Measurements from ENCODE around the gene RASA3. TPM values are rescaled to one million over a fixed set of nuclear protein-coding genes. Genes with fewer than 3 reads are reported as not detected.

Gene RASA3
- total RNA-seq, 1 experiment from 2014 or later, result 18.6 TPM

DNA sequence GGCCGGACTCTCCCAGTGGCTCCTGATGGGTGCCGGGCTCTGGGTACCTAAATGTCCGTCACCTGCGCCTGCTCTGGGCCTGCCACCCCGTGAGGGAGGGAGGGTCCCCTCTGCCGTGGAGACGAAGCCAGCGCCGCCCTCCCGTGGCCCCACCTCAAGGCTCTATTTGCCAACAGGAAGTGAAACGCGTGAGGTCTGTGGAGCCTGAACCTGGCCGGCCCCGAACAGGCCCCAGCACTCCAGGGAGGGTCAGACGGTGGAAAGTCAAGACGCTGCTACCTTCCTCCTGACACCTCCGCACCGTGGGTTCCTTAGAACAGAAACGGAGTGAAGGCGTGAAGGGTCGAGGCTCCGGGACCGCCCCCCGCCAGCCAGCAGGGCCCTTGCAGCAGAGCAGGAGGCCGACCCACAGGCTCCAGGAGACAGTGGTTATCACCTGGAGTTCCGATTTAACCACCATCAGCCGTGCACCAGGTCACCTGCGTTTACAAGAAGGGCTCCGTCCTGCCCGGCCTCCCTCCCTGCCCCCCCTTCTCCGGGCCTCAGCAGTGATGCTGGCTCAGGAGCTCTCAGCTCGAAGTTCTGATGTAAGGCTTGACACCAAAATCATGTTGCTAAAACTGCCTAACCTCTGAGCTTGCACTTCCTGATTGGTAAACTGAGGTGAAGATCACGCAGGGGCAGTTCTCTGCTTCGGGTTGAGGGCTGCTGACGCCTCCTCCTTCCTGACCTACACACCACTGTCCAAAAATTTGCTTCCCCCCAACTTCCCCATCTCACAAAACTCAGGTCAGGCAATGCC is 107.6 kb downstream of the RASA3 start:
- intact Hi-C loops (cut with micrococcal nuclease), result no loop called here
- RAD21 ChIA-PET (ENCODE audit: low non-redundant PET in 1 of 2, low total read pairs in 2 of 2, uncharacterized antibody in 2 of 2, unreplicated experiment in 2 of 2), result no interaction called here
- Histone ChIP-seq H2AFZ (ENCODE audit: low read depth, low read length, poor library complexity, severe bottlenecking) (no peak overlapping the region), H3K9me2 (ENCODE audit: insufficient read depth) (no peaks in the 10 kb centered on the region), H3K27ac (ENCODE audit: low read depth, low read length) (no peak overlapping the region), H3K27me3 (ENCODE audit: insufficient read depth, low read length) (no peaks in the 10 kb centered on the region), H3K4me3 (replicated peaks in 1 of 2; ENCODE audit: low read depth in 1 of 2, low read length in 2 of 2) (no peak overlapping the region), H3K79me2 (ENCODE audit: insufficient read depth, low read length) (no peaks in the 10 kb centered on the region), H3K4me2 (ENCODE audit: low read length) (no peak overlapping the region), H3K9ac (ENCODE audit: low read length) (no peak overlapping the region), H3K4me1 (ENCODE audit: control insufficient read depth in 1 of 2, insufficient read depth in 2 of 2, low read length in 2 of 2) (no peaks in the 10 kb centered on the region), H3K36me3 (ENCODE audit: control insufficient read depth in 1 of 2, insufficient read depth in 2 of 2, low read length in 2 of 2) (no peaks in the 10 kb centered on the region), H4K20me1 (ENCODE audit: insufficient read depth) (no peaks in the 10 kb centered on the region), H3K9me3 (ENCODE audit: control insufficient read depth in 1 of 2, insufficient read depth in 1 of 2, low read depth in 1 of 2, low read length in 2 of 2) (no peaks in the 10 kb centered on the region)
- TF ChIP-seq EZH2phosphoT487 (IDR thresholded peaks at IDR 0.05; ENCODE audit: borderline replicate concordance), result no peak
- no peak for ATAC-seq
- POLR2A ChIA-PET, result no interaction called here
- CTCF ChIA-PET, result no interaction called here
- DNase-seq (ENCODE audit: low read depth, low spot score), result no peak
- BruUV-seq (replicated peaks), result no TSS peak

DNA sequence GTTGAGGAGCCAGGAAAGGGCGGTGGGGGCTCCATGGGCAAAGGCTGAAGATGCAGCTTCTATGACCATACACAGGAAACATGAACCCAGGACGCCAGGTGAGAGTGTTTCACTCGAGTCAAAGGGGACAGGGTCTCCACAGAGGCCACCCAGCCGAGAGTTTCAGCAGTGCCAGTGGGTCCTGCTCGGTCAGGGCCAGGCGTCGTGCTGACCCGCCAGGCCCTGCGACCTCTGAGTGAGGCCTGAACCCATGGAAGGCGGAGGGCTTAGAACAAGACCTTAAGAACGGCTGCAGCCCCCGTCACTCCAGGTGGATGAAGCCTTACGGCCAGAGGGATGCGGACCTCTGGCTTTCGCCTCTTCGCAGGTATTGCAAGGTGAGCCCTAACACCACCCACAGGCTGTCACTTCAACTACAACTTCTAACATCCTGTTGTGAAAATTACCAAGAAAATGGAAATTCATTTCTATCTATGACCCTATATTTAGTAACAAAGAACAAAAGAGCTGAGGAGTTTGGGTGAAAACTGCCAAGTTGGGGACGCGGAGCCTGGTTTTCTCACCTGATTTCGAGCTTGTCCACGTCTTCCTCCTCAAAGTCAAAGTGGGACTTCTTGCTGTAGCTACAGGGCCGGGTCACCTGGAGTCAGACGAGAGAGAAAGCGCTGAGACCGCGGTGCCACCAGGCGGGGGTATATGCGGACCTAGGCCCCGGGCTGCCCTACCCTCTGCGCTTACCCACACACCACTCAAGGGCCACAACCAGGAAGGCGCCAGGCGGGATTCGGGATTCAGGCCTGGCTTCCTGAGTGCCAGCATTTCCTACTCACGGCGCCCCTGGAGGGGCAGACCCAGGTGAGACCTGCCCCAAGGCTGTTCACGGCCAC is 108.5 kb downstream of the RASA3 start:
- no peaks in the 10 kb centered on the region for H3K27me3 ChIP-seq (ENCODE audit: insufficient read depth, low read length)
- BruUV-seq (replicated peaks), result no TSS peak
- ChIA-PET RAD21 (ENCODE audit: low non-redundant PET in 1 of 2, low total read pairs in 2 of 2, uncharacterized antibody in 2 of 2, unreplicated experiment in 2 of 2) (no interaction called here), CTCF (no interaction called here), POLR2A (no interaction called here)
- DNase-seq (ENCODE audit: low read depth, low spot score) (no peak), ATAC-seq (no peak)
- no peak overlapping the region for H3K4me3 ChIP-seq (replicated peaks in 1 of 2; ENCODE audit: low read depth in 1 of 2, low read length in 2 of 2)
- no peak overlapping the region for H3K27ac ChIP-seq (ENCODE audit: low read depth, low read length)
- H3K9ac ChIP-seq (ENCODE audit: low read length), result no peak overlapping the region
- no peaks in the 10 kb centered on the region for H3K9me3 ChIP-seq (ENCODE audit: control insufficient read depth in 1 of 2, insufficient read depth in 1 of 2, low read depth in 1 of 2, low read length in 2 of 2)
- no peaks in the 10 kb centered on the region for H3K9me2 ChIP-seq (ENCODE audit: insufficient read depth)
- no peak overlapping the region for H2AFZ ChIP-seq (ENCODE audit: low read depth, low read length, poor library complexity, severe bottlenecking)
- H3K36me3 ChIP-seq (ENCODE audit: control insufficient read depth in 1 of 2, insufficient read depth in 2 of 2, low read length in 2 of 2), result no peaks in the 10 kb centered on the region
- H3K4me1 ChIP-seq (ENCODE audit: control insufficient read depth in 1 of 2, insufficient read depth in 2 of 2, low read length in 2 of 2), result peaks cover 0 to 5% of the 10 kb centered on the region in 2 experiments; a peak in 2 of 4 replicates
- no peak overlapping the region for H3K4me2 ChIP-seq (ENCODE audit: low read length)
- TF ChIP-seq EZH2phosphoT487 (IDR thresholded peaks at IDR 0.05; ENCODE audit: borderline replicate concordance), result no peak
- no peak for TF ChIP-seq YY1 (IDR thresholded peaks at IDR 0.05; ENCODE audit: extremely low read depth, insufficient replicate concordance, low read depth, low read length)
- TF ChIP-seq SIN3A (IDR thresholded peaks at IDR 0.05; ENCODE audit: low read depth), result no peak
- no peak for TF ChIP-seq ZFX (IDR thresholded peaks at IDR 0.05)
- no peak for TF ChIP-seq ZNF274 (IDR thresholded peaks at IDR 0.05; ENCODE audit: low read depth, low read length)
- no peak for TF ChIP-seq SP1 (IDR thresholded peaks at IDR 0.05; ENCODE audit: low read depth)
- no peak for TF ChIP-seq EZH2 (IDR thresholded peaks at IDR 0.05)
- TF ChIP-seq, protein P1, sequence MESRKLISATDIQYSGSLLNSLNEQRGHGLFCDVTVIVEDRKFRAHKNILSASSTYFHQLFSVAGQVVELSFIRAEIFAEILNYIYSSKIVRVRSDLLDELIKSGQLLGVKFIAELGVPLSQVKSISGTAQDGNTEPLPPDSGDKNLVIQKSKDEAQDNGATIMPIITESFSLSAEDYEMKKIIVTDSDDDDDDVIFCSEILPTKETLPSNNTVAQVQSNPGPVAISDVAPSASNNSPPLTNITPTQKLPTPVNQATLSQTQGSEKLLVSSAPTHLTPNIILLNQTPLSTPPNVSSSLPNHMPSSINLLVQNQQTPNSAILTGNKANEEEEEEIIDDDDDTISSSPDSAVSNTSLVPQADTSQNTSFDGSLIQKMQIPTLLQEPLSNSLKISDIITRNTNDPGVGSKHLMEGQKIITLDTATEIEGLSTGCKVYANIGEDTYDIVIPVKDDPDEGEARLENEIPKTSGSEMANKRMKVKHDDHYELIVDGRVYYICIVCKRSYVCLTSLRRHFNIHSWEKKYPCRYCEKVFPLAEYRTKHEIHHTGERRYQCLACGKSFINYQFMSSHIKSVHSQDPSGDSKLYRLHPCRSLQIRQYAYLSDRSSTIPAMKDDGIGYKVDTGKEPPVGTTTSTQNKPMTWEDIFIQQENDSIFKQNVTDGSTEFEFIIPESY (IDR thresholded peaks at IDR 0.05; ENCODE audit: extremely low read depth, insufficient replicate concordance, low read length), result no peak
- no peak for TF ChIP-seq RAD21 (IDR thresholded peaks at IDR 0.05; ENCODE audit: low read depth)
- TF ChIP-seq, protein P2, sequence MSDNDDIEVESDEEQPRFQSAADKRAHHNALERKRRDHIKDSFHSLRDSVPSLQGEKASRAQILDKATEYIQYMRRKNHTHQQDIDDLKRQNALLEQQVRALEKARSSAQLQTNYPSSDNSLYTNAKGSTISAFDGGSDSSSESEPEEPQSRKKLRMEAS (IDR thresholded peaks at IDR 0.05), result no peak
- TF ChIP-seq, protein P3, sequence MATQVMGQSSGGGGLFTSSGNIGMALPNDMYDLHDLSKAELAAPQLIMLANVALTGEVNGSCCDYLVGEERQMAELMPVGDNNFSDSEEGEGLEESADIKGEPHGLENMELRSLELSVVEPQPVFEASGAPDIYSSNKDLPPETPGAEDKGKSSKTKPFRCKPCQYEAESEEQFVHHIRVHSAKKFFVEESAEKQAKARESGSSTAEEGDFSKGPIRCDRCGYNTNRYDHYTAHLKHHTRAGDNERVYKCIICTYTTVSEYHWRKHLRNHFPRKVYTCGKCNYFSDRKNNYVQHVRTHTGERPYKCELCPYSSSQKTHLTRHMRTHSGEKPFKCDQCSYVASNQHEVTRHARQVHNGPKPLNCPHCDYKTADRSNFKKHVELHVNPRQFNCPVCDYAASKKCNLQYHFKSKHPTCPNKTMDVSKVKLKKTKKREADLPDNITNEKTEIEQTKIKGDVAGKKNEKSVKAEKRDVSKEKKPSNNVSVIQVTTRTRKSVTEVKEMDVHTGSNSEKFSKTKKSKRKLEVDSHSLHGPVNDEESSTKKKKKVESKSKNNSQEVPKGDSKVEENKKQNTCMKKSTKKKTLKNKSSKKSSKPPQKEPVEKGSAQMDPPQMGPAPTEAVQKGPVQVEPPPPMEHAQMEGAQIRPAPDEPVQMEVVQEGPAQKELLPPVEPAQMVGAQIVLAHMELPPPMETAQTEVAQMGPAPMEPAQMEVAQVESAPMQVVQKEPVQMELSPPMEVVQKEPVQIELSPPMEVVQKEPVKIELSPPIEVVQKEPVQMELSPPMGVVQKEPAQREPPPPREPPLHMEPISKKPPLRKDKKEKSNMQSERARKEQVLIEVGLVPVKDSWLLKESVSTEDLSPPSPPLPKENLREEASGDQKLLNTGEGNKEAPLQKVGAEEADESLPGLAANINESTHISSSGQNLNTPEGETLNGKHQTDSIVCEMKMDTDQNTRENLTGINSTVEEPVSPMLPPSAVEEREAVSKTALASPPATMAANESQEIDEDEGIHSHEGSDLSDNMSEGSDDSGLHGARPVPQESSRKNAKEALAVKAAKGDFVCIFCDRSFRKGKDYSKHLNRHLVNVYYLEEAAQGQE (IDR thresholded peaks at IDR 0.05; ENCODE audit: low read depth), result no peak
- TF ChIP-seq SRF (IDR thresholded peaks at IDR 0.05; ENCODE audit: low read depth), result no peak
- no peaks in the 10 kb centered on the region for H4K20me1 ChIP-seq (ENCODE audit: insufficient read depth)
- intact Hi-C loops (cut with micrococcal nuclease), result no loop called here
- no peaks in the 10 kb centered on the region for H3K79me2 ChIP-seq (ENCODE audit: insufficient read depth, low read length)

All from HCT116 (cell line).